DND-41 (cell line): ENCODE results near the gene TRPC4AP.
"Not testable (repeated sequence)": the region's sequence is repeated elsewhere in the genome, so short reads cannot be mapped to it uniquely, and the experiment has no call there.

Source experiments
- ATAC-seq: fragments of 200-7000 bp; cut with Tn5 transposase; 3 replicates; pipeline ENCODE4 v1.9.1; 2021; ENCODE audit warnings: low read depth; ENCODE audit not compliant: insufficient read depth
- DNase-seq: peaks from one replicate; pipeline ENCODE4 v3.0.0-alpha.2; 2020
- H2AFZ ChIP-seq: 2 replicates; pipeline ENCODE4 v1.6.0; 2012; ENCODE audit warnings: low read depth, low read length
- H3K27ac ChIP-seq: 2 replicates; pipeline ENCODE4 v1.5.1; 2012; ENCODE audit warnings: low read length, inconsistent platforms
- H3K27me3 ChIP-seq: fragments of 200-600 bp; sonication (generic); 2 replicates; pipeline ENCODE4 v1.6.0; 2012; ENCODE audit warnings: low read length, mild to moderate bottlenecking, inconsistent platforms; ENCODE audit not compliant: insufficient read depth, poor library complexity
- H3K36me3 ChIP-seq: 2 replicates; pipeline ENCODE4 v1.5.1; 2012; ENCODE audit warnings: low read length, inconsistent platforms; ENCODE audit not compliant: insufficient read depth
- H3K4me1 ChIP-seq: 2 replicates; pipeline ENCODE4 v1.5.1; 2012; ENCODE audit warnings: mild to moderate bottlenecking, low read length; ENCODE audit not compliant: insufficient read depth
- H3K4me2 ChIP-seq: 2 replicates; pipeline ENCODE4 v1.6.0; 2012; ENCODE audit warnings: mild to moderate bottlenecking, moderate library complexity, low read length, inconsistent platforms; ENCODE audit not compliant: insufficient read depth
- H3K4me3 ChIP-seq, 2 experiments: fragments of 200-600 bp in 1 of 2; shearing (Covaris generic) in 1 of 2; 2 replicates each; pipeline ENCODE4 v1.5.1; 2012 to 2016; ENCODE audit warnings: inconsistent platforms in 2 of 2, low read length in 2 of 2, mild to moderate bottlenecking in 2 of 2, low read depth in 1 of 2, moderate library complexity in 1 of 2
- H3K79me2 ChIP-seq: 2 replicates; pipeline ENCODE4 v1.6.0; 2012; ENCODE audit warnings: low read length, inconsistent platforms; ENCODE audit not compliant: insufficient read depth
- H3K9ac ChIP-seq: 2 replicates; pipeline ENCODE4 v1.6.0; 2012; ENCODE audit warnings: low read depth, mild to moderate bottlenecking, inconsistent platforms, low read length, moderate library complexity
- H3K9me3 ChIP-seq: 2 replicates; pipeline ENCODE4 v1.5.1; 2012; ENCODE audit warnings: low read length, moderate library complexity, mild to moderate bottlenecking, inconsistent platforms; ENCODE audit not compliant: insufficient read depth, severe bottlenecking
- H4K20me1 ChIP-seq: 2 replicates; pipeline ENCODE4 v1.6.0; 2012; ENCODE audit warnings: low read length; ENCODE audit not compliant: insufficient read depth
- EZH2 ChIP-seq: IDR thresholded peaks from 3 replicates; pipeline ENCODE4 v1.6.1; 2012; ENCODE audit warnings: borderline replicate concordance, low read depth, mild to moderate bottlenecking, moderate library complexity, low read length, inconsistent platforms; ENCODE audit not compliant: severe bottlenecking
- TF ChIP-seq, protein P1 (sequence below): IDR thresholded peaks from 2 replicates; pipeline ENCODE4 v1.5.1; 2012; ENCODE audit warnings: borderline replicate concordance, low read length, moderate library complexity, mild to moderate bottlenecking; ENCODE audit not compliant: poor library complexity, severe bottlenecking; ENCODE audit errors: extremely low read depth

The TRPC4AP gene

DNA sequence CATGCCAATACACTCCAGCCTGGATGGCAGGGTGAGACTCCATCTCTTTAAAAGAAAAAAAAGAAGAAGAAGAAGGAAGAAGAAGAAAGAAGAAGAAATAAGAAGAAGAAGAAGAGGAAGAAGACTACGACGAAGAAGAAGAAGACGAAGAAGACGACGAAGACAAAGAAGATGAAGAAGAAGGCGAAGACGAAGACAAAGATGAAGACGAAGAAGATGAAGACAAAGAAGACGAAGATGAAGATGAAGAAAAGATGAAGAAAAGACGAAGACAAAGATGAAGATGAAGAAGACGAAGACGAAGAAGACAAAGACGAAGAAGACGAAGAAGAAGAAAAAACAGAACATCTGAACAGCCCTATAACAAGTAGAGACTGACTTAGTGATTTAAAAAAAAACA is 33.0 kb downstream of the TRPC4AP start:
- Histone ChIP-seq H3K79me2 (peaks cover 84% of the 10 kb centered on the region), H3K4me3 (no peak overlapping the region), H3K27ac (no peak overlapping the region), H3K4me2 (no peak overlapping the region), H4K20me1 (peaks cover 51% of the 10 kb centered on the region), H3K9ac (no peak overlapping the region), H2AFZ (no peak overlapping the region), H3K27me3 (no peaks in the 10 kb centered on the region), H3K36me3 (peaks cover 55% of the 10 kb centered on the region), H3K9me3 (no peaks in the 10 kb centered on the region), H3K4me1 (no peaks in the 10 kb centered on the region)
- DNase-seq = no peak
- no peak for TF ChIP-seq EZH2
- TF ChIP-seq, protein P1, sequence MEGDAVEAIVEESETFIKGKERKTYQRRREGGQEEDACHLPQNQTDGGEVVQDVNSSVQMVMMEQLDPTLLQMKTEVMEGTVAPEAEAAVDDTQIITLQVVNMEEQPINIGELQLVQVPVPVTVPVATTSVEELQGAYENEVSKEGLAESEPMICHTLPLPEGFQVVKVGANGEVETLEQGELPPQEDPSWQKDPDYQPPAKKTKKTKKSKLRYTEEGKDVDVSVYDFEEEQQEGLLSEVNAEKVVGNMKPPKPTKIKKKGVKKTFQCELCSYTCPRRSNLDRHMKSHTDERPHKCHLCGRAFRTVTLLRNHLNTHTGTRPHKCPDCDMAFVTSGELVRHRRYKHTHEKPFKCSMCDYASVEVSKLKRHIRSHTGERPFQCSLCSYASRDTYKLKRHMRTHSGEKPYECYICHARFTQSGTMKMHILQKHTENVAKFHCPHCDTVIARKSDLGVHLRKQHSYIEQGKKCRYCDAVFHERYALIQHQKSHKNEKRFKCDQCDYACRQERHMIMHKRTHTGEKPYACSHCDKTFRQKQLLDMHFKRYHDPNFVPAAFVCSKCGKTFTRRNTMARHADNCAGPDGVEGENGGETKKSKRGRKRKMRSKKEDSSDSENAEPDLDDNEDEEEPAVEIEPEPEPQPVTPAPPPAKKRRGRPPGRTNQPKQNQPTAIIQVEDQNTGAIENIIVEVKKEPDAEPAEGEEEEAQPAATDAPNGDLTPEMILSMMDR = no peak
- no peak for ATAC-seq

DNA sequence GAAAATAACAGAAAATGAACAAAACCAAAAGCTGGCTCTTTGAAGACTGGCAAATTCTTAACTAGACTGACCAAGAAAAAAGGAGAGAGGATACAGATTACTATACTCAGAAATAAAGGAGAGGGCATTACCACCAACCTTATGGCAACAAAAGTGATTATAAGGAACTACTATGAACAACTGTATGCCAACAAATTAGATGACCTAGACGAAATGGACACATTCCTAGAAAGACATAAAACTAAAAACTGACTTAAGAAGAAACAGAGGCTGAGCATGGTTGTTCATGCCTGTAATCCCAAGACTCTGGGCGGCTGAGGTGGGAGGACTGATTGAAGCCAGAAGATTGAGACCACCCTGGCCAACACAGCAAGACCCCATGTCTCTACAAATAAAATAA is 33.5 kb downstream of the TRPC4AP start:
- ATAC-seq (no peak), DNase-seq (no peak)
- H3K79me2 ChIP-seq = peaks cover 79% of the 10 kb centered on the region

DNA sequence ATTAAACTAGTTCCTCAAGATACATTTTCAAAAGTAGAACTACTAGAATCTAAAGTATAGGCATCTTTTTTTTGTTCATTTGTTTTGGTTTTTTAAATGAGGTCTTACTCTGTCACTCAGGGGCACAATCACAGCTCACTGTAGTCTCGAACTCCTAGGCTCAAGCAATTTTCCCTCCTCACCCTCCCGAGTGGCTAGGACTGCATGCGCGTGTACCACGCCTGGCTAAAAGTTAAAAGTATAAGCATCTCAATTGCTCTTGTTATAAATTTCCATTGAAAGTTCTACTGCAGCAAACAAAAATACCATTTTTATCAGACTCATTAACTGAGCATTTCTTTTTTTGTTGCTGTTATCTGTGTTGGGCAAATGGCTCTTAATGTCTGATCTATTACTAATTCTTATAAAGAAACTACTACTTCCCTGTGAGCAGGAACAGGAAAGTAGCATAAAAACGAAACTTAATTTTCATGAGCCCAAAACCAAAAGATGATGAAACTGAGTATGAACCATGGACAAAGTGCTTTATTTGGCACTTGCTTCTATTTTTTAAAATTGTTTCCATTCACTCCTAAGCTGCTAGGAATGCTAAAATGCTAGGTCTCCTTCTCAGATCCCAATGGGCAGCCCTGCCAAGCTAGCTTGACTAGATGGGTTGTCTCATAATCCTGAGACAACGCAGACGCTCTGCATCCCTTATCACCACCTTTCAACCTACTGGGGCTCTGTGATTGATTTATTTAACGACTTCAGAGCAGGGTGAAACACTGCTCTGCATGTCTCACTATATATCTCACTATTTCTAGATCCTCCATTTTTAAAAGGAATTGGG is 36.9 kb downstream of the TRPC4AP start:
- Histone ChIP-seq H3K79me2 (peaks cover 52% of the 10 kb centered on the region), H3K9ac (no peak overlapping the region), H3K9me3 (no peaks in the 10 kb centered on the region), H3K4me2 (no peak overlapping the region), H3K4me1 (no peaks in the 10 kb centered on the region), H3K27ac (no peak overlapping the region), H2AFZ (no peak overlapping the region), H3K4me3 (no peak overlapping the region), H3K36me3 (peaks cover 64% of the 10 kb centered on the region), H3K27me3 (no peaks in the 10 kb centered on the region), H4K20me1 (peaks cover 28% of the 10 kb centered on the region)
- no peak for TF ChIP-seq EZH2
- TF ChIP-seq, protein P1 = no peak
- ATAC-seq (no peak), DNase-seq (no peak)

More for the DNA sequence above, 33.5 kb downstream of the TRPC4AP start:
- Histone ChIP-seq H4K20me1 (peaks cover 49% of the 10 kb centered on the region), H3K4me3 (no peak overlapping the region), H3K4me1 (no peaks in the 10 kb centered on the region), H3K9ac (no peak overlapping the region), H3K27ac (no peak overlapping the region), H3K27me3 (no peaks in the 10 kb centered on the region), H3K4me2 (no peak overlapping the region), H2AFZ (no peak overlapping the region), H3K9me3 (no peaks in the 10 kb centered on the region), H3K36me3 (peaks cover 60% of the 10 kb centered on the region)
- no peak for TF ChIP-seq EZH2

DNA sequence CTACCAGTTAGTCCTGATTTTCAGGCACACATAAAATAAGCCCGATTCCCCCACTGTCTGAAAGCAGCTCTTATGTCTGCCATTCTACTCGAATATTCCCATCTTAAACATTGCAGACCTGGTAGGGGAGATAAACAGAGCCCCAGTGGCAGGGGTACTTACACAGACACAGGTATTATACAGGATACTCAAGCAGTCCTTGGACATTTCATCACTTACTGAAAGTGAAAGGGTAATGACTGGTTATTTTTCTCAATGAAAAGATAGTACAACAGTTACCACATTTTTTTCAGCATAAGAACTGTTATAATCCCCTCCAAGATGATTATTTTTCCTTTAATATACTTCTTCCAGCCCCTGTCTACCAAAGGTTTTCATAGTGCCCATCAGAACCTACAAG is 37.8 kb downstream of the TRPC4AP start:
- Histone ChIP-seq H3K79me2 (peaks cover 44% of the 10 kb centered on the region), H3K9ac (no peak overlapping the region), H2AFZ (no peak overlapping the region), H3K4me2 (no peak overlapping the region), H3K36me3 (peaks cover 71% of the 10 kb centered on the region), H4K20me1 (peaks cover 21% of the 10 kb centered on the region), H3K9me3 (no peaks in the 10 kb centered on the region), H3K4me1 (no peaks in the 10 kb centered on the region), H3K4me3 (no peak overlapping the region), H3K27me3 (no peaks in the 10 kb centered on the region), H3K27ac (no peak overlapping the region)
- DNase-seq (no peak), ATAC-seq (no peak)
- TF ChIP-seq, protein P1 = no peak
- TF ChIP-seq EZH2 = no peak

DNA sequence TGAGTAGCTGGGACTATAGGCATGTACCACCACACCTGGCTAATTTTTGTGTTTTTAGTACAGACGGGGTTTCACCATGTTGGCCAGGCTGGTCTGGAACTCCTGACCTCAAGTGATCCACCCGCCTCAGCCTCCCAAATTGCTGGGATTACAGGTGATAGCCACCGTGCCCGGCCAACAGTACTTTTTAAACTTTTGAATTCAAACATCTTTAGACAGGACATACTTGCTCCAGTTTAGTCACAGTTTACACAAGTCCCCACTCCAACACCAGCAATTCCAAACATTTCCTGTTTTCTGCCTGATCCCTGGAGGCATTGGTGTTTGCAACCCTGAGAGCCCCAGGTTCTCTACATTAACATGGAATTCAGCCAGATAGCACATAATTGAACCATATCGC is 40.0 kb downstream of the TRPC4AP start:
- not testable (repeated sequence) for H3K4me3 ChIP-seq, H3K4me2 ChIP-seq, ATAC-seq, H3K27me3 ChIP-seq, H3K9me3 ChIP-seq, DNase-seq, H3K9ac ChIP-seq, H2AFZ ChIP-seq, H3K4me1 ChIP-seq, H3K27ac ChIP-seq
- peaks cover 11% of the 10 kb centered on the region for H4K20me1 ChIP-seq
- peaks cover 83% of the 10 kb centered on the region for H3K36me3 ChIP-seq
- peaks cover 26% of the 10 kb centered on the region for H3K79me2 ChIP-seq
